SK-N-SH (cell line): Measurements from ENCODE around the gene PNCK. TPM values are rescaled to one million over a fixed set of nuclear protein-coding genes. Genes with fewer than 3 reads are reported as not detected.

Source experiments
- CTCF ChIA-PET: fragments of 300-600, 350-600 bp; formaldehyde crosslinking; extraction: SDS; loops from one replicate; lab custom pipeline; 2021; lab: Yijun Ruan, JAX
- POLR2A ChIA-PET: fragments of 350-600 bp; sonication (Branson Sonifier 250); formaldehyde crosslinking; extraction: SDS; loops from one replicate; lab custom pipeline; 2020; ENCODE audit warnings: antibody characterized with exemption, inconsistent platforms; lab: Yijun Ruan, JAX
- DNase-seq: peaks from one replicate; pipeline ENCODE4 v3.0.0; 2012
- H2AFZ ChIP-seq: fragments of 200-600 bp; sonication (generic); 2 replicates; pipeline ENCODE4 v1.8.1; 2016; ENCODE audit warnings: antibody characterized with exemption, mild to moderate bottlenecking, low read depth
- H3F3A ChIP-seq: fragments of 200-600 bp; sonication (generic); replicated peaks from 2 replicates; pipeline ENCODE3; 2016; ENCODE audit warnings: antibody characterized with exemption, mild to moderate bottlenecking; ENCODE audit not compliant: insufficient read depth
- H3K27ac ChIP-seq, 2 experiments: fragments of 200-500 bp in 1 of 2; fragments of 200-600 bp in 1 of 2; sonication (Bioruptor generic) in 1 of 2; sonication (generic), shearing (Covaris generic) in 1 of 2; 2 replicates each; pipeline versions ENCODE4 v1.5.1 to v1.6.1; 2014 to 2016; ENCODE audit warnings: low read depth in 2 of 2, inconsistent platforms in 1 of 2, low read length in 1 of 2, mild to moderate bottlenecking in 1 of 2, mixed read lengths in 1 of 2
- H3K27me3 ChIP-seq: fragments of 200-600 bp; sonication (generic), shearing (Covaris generic); 2 replicates; pipeline ENCODE4 v1.6.1; 2016; ENCODE audit warnings: mixed run types; ENCODE audit not compliant: insufficient read depth
- H3K36me3 ChIP-seq, 2 experiments: fragments of 200-500 bp in 1 of 2; fragments of 200-600 bp in 1 of 2; sonication (Bioruptor generic) in 1 of 2; sonication (generic) in 1 of 2; replicated peaks in 1 of 2; 2 replicates each; pipeline versions ENCODE3 to v1.5.1; 2014 to 2016; ENCODE audit warnings: low read length in 1 of 2, mild to moderate bottlenecking in 1 of 2; ENCODE audit not compliant: insufficient read depth in 2 of 2, control insufficient read depth in 1 of 2
- H3K4me1 ChIP-seq, 2 experiments: fragments of 200-500 bp in 1 of 2; fragments of 200-600 bp in 1 of 2; sonication (Bioruptor generic) in 1 of 2; sonication (generic), shearing (Covaris generic) in 1 of 2; 2 replicates each; pipeline versions ENCODE4 v1.5.1 to v1.6.1; 2014 to 2016; ENCODE audit warnings: low read depth in 1 of 2, low read length in 1 of 2, mixed run types in 1 of 2; ENCODE audit not compliant: insufficient read depth in 2 of 2, control insufficient read depth in 1 of 2
- H3K4me2 ChIP-seq: fragments of 200-600 bp; sonication (generic), shearing (Covaris generic); 2 replicates; pipeline ENCODE4 v1.6.1; 2017; ENCODE audit warnings: mixed run types
- H3K4me3 ChIP-seq, 2 experiments: fragments of 200-500 bp in 1 of 2; fragments of 200-600 bp in 1 of 2; sonication (Bioruptor generic) in 1 of 2; sonication (generic), shearing (Covaris generic) in 1 of 2; 2 replicates each; pipeline versions ENCODE4 v1.5.1 to v1.8.1; 2014 to 2016; ENCODE audit warnings: low read depth in 2 of 2, inconsistent platforms in 1 of 2, low read length in 1 of 2, mild to moderate bottlenecking in 1 of 2, mixed read lengths in 1 of 2, moderate library complexity in 1 of 2
- H3K79me2 ChIP-seq: fragments of 200-600 bp; sonication (generic); 2 replicates; pipeline ENCODE4 v1.8.1; 2017; ENCODE audit warnings: mild to moderate bottlenecking; ENCODE audit not compliant: insufficient read depth
- H3K9ac ChIP-seq: fragments of 200-600 bp; sonication (generic); 2 replicates; pipeline ENCODE4 v1.6.1; 2017; ENCODE audit warnings: mixed run types
- H3K9me2 ChIP-seq: fragments of 200-600 bp; sonication (generic); 2 replicates; pipeline ENCODE4 v1.6.1; 2017; ENCODE audit warnings: mixed run types
- H3K9me3 ChIP-seq: fragments of 200-600 bp; sonication (generic); 2 replicates; pipeline ENCODE4 v1.6.1; 2017; ENCODE audit warnings: mixed run types, mild to moderate bottlenecking, moderate library complexity
- H4K20me1 ChIP-seq: fragments of 200-600 bp; sonication (generic); 2 replicates; pipeline ENCODE4 v1.6.1; 2017; ENCODE audit warnings: mild to moderate bottlenecking, mixed run types; ENCODE audit not compliant: insufficient read depth
- CTCF ChIP-seq: fragments of 200-600 bp; sonication (generic); IDR thresholded peaks from 2 replicates; pipeline ENCODE4 v1.6.1; 2017; ENCODE audit warnings: antibody characterized with exemption, mild to moderate bottlenecking, moderate library complexity
- FOSL2 ChIP-seq: IDR thresholded peaks from 2 replicates; pipeline ENCODE4 v1.4.0; 2012; ENCODE audit warnings: low read depth, mild to moderate bottlenecking, moderate library complexity, borderline replicate concordance
- GABPA ChIP-seq: IDR thresholded peaks from 2 replicates; pipeline ENCODE4 v1.4.0; 2012; ENCODE audit warnings: low read depth, mild to moderate bottlenecking
- GATA2 ChIP-seq: sonication (generic); formaldehyde crosslinking; IDR thresholded peaks from 2 replicates; pipeline ENCODE4 v1.5.0; 2020; ENCODE audit warnings: mild to moderate bottlenecking, missing genetic modification reagents
- RAD21 ChIP-seq: IDR thresholded peaks from 2 replicates; pipeline ENCODE4 v1.6.1; 2012; ENCODE audit warnings: mild to moderate bottlenecking, low read length
- RCOR1 ChIP-seq: fragments of 150-350 bp; IDR thresholded peaks from 2 replicates; pipeline ENCODE4 v1.6.1; 2017; ENCODE audit warnings: antibody characterized with exemption, low read length
- RXRA ChIP-seq: IDR thresholded peaks from 2 replicates; pipeline ENCODE4 v1.4.0; 2012; ENCODE audit warnings: low read depth, mild to moderate bottlenecking, borderline replicate concordance
- TEAD4 ChIP-seq: IDR thresholded peaks from 2 replicates; pipeline ENCODE4 v1.4.0; 2012; ENCODE audit warnings: mild to moderate bottlenecking, borderline replicate concordance; ENCODE audit not compliant: insufficient read depth
- ZBTB33 ChIP-seq: IDR thresholded peaks from 2 replicates; pipeline ENCODE4 v1.4.0; 2012; ENCODE audit warnings: low read depth, borderline replicate concordance
- WGBS: methylation state at CpG from one replicate; pipeline ENCODE4 v1.1.6; 2017; ENCODE audit warnings: low lambda C conversion rate; 5-methylcytosine and 5-hydroxymethylcytosine counted together
- polyA plus RNA-seq, 3 experiments: library from polyadenylated mRNA; depleted of rRNA; stranded (reverse); fragments of >200 nt; gene quantifications; 2 replicates each; pipeline ENCODE4 v1.2.3, GENCODE V29; 2012

PNCK gene
- polyA plus RNA-seq, 1 of the 3 experiments (the other 2 are of a cell fraction) = 1.2 TPM

GRCh38 chrX:153649178-153649914 lies 24.3 kb downstream of the PNCK start:
- CTCF ChIA-PET = interaction anchor here (0.7 to 11.0 kb wide), 11 partner anchors 11 to 251 kb away, joined by 3 to 106 read pairs (median 4); no protein-coding TSS in a partner anchor
- no peak overlapping the region for H3K9ac ChIP-seq
- H3K79me2 ChIP-seq = no peaks in the 10 kb centered on the region
- H3K4me2 ChIP-seq = no peak overlapping the region
- H3F3A ChIP-seq = no peaks in the 10 kb centered on the region
- peaks cover 37% of the 10 kb centered on the region for H3K27me3 ChIP-seq
- no peaks in the 10 kb centered on the region for H3K36me3 ChIP-seq
- WGBS = 77% methylated on average over 9 of the region's 26 CpGs
- no peaks in the 10 kb centered on the region for H4K20me1 ChIP-seq
- no peak for TF ChIP-seq RCOR1
- TF ChIP-seq RAD21 = peak; percentile 66
- peak; percentile 46 for TF ChIP-seq CTCF
- TF ChIP-seq RXRA = no peak
- TF ChIP-seq GABPA = no peak
- TF ChIP-seq ZBTB33 = no peak
- POLR2A ChIA-PET = no interaction called here
- no peak overlapping the region for H3K4me3 ChIP-seq
- no peaks in the 10 kb centered on the region for H3K9me3 ChIP-seq
- H2AFZ ChIP-seq = no peak overlapping the region
- H3K27ac ChIP-seq = no peak overlapping the region
- peaks cover 0 to 3% of the 10 kb centered on the region in 2 experiments; a peak in 1 of 4 replicates for H3K4me1 ChIP-seq
- peak; percentile 84 for DNase-seq
- no peaks in the 10 kb centered on the region for H3K9me2 ChIP-seq

- Histone ChIP-seq H3K4me3 (no peak overlapping the region), H2AFZ (no peak overlapping the region), H3K9me2 (no peaks in the 10 kb centered on the region), H3K9me3 (no peaks in the 10 kb centered on the region), H3K36me3 (no peaks in the 10 kb centered on the region), H4K20me1 (no peaks in the 10 kb centered on the region), H3K9ac (no peak overlapping the region), H3K4me2 (no peak overlapping the region), H3K4me1 (peaks cover 0 to 3% of the 10 kb centered on the region in 2 experiments; a peak in 1 of 4 replicates), H3K79me2 (no peaks in the 10 kb centered on the region), H3K27ac (no peak overlapping the region), H3K27me3 (peaks cover 40% of the 10 kb centered on the region), H3F3A (no peaks in the 10 kb centered on the region)
- ChIA-PET POLR2A (no interaction called here), CTCF (interaction anchor here (0.8 to 11.0 kb wide), 6 partner anchors 19 to 110 kb away, joined by 3 to 106 read pairs (median 8); no protein-coding TSS in a partner anchor)
- peak; percentile 27 for DNase-seq
- no peak for TF ChIP-seq FOSL2
- TF ChIP-seq GATA2 = no peak
- no peak for TF ChIP-seq GABPA
- no peak for TF ChIP-seq TEAD4
- WGBS = 56% methylated on average over 7 of the region's 17 CpGs
Observed at GRCh38 chrX:153648358-153649177, 25.0 kb downstream of the PNCK start.
